Erythroblast (primary cell): ENCODE results near the gene EHD1.
"Not testable (repeated sequence)": the region's sequence is repeated elsewhere in the genome, so short reads cannot be mapped to it uniquely, and the experiment has no call there.

Experiments used
- DNase-seq, 2 experiments: peaks; one replicate each; lab custom pipeline; 2025; lab: John Stamatoyannopoulos, UW
- GATA1 ChIP-seq: IDR thresholded peaks from 2 replicates; pipeline ENCODE4 v1.6.1; 2011; ENCODE audit warnings: low read depth, mild to moderate bottlenecking, control low read depth, low read length, moderate library complexity
- POLR2A ChIP-seq: IDR thresholded peaks from 2 replicates; pipeline ENCODE4 v1.6.1; 2011; ENCODE audit warnings: mild to moderate bottlenecking, low read length

EHD1 gene

DNA sequence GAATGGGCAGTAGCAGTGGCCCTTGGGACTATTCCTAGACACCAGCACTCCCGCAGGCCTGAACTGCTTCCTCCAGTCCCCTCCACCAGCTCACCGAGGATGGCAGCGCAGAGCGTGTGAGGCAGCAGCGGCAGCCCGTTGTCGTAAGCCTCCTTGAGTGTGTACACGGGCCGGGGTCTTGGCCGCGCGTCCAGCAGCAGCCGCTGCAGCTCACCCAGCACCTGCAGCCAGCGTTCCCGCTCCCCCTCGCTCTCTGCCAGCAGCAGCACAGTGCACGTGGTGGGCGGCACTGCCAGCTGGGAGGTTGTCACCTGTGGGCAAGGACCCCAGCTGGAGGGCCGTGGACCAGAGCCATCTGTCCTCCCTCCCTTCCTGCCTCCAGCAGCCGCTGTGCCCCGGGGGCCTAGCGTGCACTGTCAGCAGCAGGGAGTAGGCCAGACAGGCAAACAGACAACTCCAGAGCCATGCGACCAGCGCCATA lies 47.0 kb downstream of the EHD1 start:
- no peak for DNase-seq
- TF ChIP-seq POLR2A (no peak), GATA1 (no peak)

DNA sequence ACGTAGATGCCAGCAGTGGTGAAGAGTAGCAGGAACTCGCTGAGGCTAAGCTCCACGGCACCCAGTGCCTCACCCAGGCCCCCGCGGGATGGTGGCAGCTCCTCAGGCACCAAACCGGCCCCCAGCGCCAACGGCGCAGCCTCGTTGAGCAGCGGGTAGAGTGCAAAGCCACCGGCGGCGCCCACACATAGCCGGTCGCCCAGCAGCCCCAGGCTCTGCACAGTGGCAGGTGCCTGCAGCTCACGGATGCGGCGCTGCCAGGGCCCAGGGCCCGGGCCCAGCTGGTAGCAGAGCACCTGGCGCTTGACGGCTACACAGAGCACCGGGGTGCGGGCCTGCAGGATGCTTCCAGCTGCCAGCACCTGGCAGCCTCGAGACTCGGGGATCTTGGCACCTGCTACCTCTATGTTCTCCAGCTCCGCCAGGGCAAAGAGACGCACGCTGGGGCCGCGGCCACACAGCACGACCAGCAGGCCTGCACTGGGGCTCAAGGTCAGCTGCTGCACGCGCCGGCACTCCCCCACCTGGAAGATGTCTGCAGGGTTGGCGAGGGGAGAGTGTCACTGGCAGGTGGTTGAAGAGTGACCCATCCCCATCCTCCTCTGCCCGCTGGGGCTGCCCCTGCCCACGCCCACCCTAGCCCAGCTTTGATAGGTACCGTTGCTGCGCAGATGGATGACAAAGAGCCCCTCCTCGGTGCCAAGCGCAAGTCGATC lies 48.7 kb downstream of the EHD1 start:
- no peak for DNase-seq
- TF ChIP-seq POLR2A (no peak), GATA1 (no peak)

DNA sequence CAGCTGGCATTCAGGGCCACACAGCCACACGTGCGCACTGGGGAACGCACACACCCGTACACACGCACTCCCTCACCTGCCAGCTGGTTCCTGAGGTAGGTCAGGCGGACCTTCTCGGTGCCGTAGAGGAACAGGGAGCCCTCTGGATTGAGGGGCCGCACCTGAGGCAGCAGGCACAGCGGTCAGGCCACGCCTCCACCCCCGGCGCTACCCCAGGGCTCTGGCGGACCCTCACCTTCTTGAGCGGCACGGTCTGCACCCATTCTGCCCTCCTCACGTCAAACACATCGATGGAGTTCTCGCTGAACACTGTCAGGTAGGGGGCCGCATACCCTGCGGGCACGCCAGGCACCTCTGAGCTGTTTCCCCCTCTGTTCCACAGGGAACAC lies 51.0 kb downstream of the EHD1 start:
- DNase-seq: no peak
- TF ChIP-seq GATA1: no peak

DNA sequence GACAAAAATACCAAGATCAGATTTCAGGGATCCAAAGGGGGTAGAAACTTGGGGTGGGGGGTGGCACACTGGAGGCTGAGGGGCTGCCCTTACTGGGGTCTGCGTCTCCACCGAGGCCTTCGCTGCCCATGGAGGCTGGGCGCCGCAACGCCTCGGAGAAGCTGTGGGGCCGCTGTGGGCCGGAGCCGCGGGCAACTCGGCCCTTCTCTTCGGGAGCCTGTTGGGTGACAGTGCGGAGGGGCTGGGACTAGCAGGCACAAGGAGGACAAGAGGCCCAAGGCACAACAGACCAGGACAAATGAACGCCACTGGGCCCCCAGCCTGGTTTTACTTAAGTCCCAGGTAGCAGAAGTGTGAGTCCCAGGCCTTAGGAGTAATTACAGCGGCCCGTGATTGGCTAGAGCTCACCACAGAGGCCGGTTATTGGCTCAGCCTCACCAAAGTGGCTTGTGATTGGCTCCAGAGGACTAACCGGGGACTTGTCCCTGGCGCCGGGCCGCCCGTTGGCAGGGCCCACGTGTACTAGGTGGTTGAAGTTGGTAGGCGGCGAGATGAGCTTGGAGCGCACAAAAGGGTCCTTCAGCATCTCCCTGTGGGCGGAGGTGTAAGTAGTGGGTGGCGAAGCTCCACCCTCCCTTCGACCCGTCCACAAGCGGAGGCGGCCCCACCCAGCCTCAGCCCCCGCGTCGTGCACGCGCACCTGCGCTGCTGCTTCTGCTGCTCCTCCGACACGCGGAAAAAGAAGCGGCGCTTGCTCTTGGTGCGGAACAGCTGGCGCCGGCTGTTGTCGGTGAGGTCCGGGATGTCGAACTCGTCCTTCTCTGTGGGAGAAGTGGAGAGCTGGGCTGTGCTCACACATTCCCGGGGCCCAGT lies 51.6 kb downstream of the EHD1 start:
- TF ChIP-seq GATA1: no peak
- no peak for TF ChIP-seq POLR2A
- no peak for DNase-seq

DNA sequence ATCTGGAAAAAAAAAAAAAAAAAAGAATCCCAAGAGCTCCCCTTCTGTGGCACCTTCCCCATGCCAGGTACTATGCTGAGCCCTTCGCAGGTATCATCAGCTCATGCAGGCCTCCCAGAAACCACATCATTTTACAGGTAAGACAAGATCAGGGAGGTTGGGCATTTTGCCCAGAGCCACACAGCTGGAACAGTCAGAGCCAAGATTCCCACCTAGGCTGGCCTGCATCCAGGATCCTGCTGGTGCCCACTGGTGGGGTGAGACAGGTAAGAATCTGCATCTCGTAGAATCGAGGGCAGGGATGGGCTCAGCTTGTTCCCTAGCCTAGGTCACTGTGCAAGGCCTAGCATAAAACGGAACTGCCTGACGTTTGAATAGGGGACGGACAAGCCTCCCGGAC lies 52.4 kb downstream of the EHD1 start:
- no peak for TF ChIP-seq POLR2A
- TF ChIP-seq GATA1: no peak
- no peak for DNase-seq

DNA sequence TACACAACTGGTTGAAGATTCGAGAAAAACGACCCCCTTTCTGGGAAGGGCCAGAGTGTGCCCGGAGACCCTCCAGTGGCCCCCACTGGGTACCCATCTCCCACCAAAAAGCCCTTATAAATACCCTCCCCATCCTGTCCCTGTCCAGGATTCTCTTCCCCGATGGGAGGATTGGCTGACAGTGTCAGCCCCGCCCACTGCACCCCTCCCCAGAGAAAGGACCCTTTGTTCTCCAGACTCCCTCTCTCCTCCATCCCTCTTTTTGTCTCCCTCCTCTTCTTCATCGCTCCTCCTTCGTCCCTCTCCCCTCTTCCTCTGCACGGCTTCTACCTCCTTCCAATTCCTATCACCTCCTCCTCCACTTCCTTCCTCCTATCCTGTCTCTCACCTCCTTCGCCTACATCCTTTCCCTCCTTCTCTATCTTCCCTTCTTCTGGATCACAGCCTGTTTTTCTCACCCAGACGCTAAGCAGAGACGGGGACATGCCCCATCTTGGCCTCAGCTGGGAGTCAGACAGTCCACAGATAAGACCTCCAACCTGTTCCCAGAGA lies 54.8 kb downstream of the EHD1 start:
- no peak for DNase-seq
- no peak for TF ChIP-seq GATA1
- TF ChIP-seq POLR2A: no peak

DNA sequence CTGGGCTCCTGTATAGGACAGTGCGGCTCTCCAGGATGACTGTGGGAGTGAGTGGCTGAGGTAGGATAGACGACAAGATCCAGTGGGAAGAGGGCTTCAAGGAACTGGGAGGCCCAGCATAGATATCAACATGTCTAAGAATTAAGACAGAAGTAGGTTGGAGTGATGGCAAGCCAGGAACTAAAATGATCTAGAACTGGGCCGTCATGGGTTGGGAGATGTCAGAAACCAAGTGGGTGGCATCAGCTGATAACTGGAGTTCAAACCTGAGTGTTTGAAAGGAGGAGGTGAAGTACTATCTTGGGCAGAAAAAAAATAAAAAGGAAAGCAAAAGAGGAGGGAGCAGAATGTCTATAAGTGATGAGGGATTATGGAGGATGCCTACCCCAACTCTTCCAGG lies 60.9 kb downstream of the EHD1 start:
- no peak for DNase-seq
- TF ChIP-seq GATA1 (no peak), POLR2A (no peak)

DNA sequence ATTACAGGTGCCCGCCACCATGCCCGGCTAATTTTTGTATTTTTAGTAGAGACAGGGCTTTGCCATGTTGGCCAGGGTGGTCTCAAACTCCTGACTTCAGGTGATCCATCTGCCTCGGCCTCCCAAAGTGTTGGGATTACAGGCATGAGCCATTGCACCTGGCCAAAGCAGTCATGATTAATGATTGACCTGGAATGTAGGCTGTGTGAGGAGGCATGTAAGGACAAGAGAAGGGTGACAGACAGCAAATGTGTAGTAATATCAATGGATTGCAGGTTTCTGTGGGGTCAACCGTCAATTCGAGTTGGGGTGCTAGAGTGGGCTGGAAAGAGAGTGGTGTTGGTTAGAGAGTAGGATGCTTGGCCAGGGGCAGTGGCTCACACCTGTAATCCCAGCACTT lies 63.0 kb downstream of the EHD1 start:
- DNase-seq: not testable (repeated sequence)

DNA sequence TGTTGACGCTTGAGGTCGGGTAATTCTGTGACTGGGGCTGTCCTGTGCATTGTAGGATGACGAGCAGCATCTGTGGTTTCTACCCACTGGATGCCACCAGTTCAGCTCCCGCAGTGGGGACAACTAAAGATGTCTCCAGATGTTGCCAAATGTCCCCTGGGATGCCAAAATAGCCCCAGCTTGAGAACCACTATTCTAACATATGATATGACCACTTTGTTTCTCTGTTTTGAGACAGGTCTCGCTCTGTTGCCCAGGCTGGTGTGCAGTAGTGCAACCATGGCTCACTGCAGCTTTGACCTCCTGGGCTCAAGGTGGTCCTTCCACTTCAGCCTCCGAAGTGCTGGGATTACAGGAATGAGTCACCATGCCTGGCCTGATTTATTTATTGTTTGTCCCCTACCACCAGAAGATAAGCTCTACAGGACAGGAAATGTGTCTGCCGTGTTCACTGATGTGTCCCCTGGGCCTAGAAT lies 63.7 kb downstream of the EHD1 start:
- DNase-seq: no peak
- no peak for TF ChIP-seq POLR2A
- no peak for TF ChIP-seq GATA1

DNA sequence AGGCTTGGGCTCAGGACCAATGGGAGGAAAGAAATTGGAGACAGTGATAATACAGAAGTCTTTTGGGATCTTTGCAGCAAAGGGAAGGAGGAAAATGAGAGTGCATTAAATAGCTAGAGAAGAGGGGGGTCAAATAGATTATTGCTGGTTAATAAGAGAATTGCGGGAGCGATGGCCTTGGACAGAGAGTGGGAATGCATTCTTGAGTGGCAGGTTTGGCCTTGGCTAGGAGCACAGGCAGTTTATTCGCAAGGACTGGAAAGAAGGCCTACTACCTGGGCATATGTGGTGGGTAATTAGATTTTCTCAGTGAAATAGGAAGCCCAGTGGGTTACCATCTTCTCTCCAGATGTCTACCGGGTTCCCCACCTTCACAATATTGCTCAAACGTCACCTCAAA lies 64.6 kb downstream of the EHD1 start:
- TF ChIP-seq POLR2A (no peak), GATA1 (no peak)
- DNase-seq: no peak

DNA sequence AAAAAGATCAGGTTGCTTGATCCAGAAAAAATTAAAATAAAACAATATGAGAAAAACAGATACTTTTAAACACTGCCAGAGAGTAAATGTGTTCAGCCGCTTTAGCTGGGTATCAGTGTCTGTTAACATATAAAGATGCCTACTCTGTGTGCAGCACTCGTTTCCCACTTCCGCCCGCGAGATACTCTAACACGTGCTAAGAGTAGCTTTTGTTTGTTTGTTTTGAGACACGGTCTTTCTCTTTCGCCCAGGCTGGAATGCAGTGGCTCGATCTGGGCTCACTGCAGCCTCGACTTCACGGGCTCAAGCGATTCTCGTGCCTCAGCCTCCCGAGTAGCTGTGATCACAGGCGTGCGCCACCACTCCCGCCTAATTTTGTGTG lies 67.5 kb downstream of the EHD1 start:
- TF ChIP-seq POLR2A (no peak), GATA1 (no peak)
- DNase-seq: peak in 1 of 2 experiments; percentile 67

DNA sequence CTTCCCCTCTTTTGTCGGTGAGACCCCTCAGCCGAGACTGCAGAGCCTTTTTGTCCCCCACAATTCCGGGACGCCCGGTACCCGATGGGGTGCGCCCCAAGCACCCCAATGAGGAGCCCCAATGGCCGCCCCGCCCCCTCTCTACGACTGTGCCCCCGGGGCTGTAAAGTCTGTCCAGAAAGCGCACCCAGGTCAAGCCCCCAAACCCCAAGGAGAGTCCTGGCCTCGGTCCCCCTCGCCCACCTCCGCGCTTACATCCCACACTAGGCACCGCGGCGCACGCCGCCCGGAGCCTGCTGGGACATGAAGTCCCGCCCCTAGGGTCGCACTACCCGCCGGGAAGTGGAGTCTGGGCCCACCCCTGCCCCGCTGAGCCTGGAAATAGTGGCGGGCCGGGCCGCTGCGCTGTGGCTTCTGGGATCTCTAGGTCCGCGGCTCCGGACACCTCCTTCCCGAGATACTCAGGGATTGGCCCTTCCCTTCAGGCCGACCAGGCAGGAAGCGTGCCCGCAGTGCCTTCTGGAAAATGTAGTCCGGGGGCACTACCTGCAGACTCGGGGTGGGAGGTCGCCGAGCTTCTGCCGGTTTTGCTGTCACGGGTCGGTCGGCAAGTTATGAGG lies 68.0 kb downstream of the EHD1 start, which contains the start of gene MEN1:
MEN1 (minus strand) TSS at position 281 of the 620 bp plus-strand sequence. CDS start 442 bp downstream, outside the sequence.
- TF ChIP-seq POLR2A (peak; percentile 55), GATA1 (no peak)
- DNase-seq: peak; percentile 93 to 94

DNA sequence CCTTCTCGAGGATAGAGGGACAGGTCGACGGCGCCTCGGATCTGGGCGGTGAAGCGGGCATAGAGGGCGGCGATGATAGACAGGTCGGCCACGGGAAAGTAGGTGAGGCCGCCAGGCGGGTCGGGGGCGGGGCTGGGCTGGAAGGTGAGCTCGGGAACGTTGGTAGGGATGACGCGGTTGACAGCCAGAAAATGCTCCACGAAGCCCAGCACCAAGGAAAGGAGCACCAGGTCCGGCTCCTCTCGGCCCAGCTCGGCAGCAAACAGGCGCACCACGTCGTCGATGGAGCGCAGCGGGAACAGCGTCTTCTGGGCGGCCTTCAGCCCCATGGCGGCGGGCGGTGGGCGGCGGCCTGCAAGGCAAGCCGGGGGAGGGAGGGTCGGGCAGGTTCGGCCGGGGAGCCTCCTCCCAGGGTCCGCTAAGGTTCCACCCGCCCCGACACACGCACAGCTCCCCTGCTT lies 68.6 kb downstream of the EHD1 start:
- DNase-seq: peak; percentile 49 to 57
- TF ChIP-seq POLR2A (no peak), GATA1 (no peak)
